IPS-18c (cell line): ENCODE data around the gene RARB.

ENCODE experiments used
- H3K4me3 ChIP-seq: 2 replicates; pipeline ENCODE4 v1.7.0; 2013; ENCODE audit warnings: low read depth, mild to moderate bottlenecking, low read length, moderate library complexity; ENCODE audit not compliant: insufficient read depth
- H3K9me3 ChIP-seq: one replicate; pipeline ENCODE4 v1.6.1; 2013; ENCODE audit warnings: mild to moderate bottlenecking, low read length, moderate library complexity; ENCODE audit not compliant: control insufficient read depth, insufficient read depth

The RARB gene

DNA sequence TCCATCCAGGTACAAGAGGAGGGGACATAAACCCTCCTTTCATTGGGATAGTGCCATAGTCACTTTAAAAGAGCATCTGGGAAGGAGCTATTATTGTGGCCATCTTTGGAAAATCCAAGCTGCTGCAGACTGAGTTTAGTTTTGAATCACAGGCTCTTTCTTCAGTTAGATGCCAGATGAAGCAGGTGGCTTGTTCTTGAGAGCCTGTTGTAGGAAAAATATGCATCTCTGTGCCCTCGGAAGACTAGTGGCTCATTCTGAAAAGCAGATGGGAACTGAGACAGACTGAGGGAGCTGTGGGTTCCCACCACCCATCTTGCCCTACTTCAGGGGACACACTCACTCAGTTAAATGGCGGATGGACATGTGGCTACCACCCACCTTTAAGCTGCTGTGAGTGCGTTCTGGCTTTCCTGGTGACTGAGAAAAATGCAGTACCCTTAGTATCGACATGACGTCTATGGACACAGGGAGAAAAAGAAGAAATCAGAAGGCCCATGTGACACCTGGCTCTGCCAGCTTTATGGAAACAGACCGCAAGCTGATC is 50.2 kb downstream of the RARB start:
- Histone ChIP-seq H3K9me3 (no peaks in the 10 kb centered on the region), H3K4me3 (no peak overlapping the region)

DNA sequence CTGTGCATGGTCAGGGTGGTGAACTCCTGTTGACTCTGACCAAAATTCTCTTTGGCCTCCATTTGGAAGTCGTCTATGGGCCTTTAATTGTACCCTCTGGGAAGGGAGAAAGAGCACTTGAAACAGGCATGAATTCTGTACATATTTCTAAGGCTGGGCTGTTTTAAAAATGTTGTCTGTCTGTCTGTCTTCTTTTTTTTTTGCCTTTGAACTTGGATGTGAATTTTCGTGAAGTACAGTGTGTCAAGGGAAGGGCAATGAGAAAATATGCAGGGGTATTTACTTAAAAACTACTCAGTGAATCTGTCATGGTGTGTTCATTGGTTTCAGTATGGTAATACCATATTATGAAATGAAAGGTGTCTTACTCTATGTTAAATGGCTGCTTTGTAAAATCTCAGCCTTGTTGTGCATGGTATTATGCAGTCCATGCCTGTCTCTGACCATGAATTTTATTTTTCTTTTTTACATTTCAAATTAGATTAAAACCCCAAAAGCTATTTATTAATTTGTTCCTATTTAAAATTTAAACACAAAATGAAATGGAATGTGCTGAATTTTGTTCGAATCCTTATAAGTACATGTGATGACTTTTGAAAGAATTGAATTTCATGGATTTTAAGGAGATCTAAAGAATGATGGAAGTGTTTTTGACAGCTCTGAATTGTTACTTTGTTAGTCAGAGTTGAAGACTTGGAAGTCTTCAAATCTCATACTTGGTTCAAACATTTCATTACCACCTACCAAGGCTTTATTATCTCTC is 51.1 kb downstream of the RARB start:
- Histone ChIP-seq H3K9me3 (no peaks in the 10 kb centered on the region), H3K4me3 (no peak overlapping the region)

DNA sequence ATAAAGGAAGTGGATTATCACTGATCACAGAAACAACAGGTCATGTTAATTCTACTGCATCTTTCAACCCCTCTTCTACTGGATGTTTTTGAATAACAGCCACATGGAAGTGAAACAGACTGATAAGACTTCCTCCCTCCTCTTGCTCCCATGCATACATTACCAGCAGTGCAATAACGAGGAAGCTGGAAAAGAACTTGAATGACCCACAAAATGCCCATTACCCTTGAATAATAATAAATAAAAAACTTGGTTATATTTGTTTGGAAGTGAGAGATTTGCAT is 51.6 kb downstream of the RARB start:
- Histone ChIP-seq H3K9me3 (no peaks in the 10 kb centered on the region), H3K4me3 (no peak overlapping the region)

DNA sequence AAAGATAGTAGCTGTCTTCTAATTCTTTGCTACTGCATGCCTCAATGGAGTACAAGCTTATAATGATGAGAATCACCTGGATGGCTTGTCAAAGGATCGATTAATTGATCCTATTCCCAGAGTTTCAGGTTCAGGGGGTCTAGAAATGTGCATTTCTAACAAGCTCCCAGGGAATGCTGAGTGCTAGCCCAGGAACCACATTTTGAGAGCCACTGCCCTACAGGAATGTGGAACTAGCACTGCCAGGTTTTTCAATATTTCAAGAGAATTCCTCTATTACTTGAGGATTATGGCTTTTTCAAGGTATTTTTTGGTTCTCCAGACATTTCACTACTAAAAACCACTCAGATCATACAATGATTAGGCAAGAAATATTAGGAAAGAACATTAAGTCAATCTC is 52.7 kb downstream of the RARB start:
- Histone ChIP-seq H3K9me3 (no peaks in the 10 kb centered on the region), H3K4me3 (no peak overlapping the region)

DNA sequence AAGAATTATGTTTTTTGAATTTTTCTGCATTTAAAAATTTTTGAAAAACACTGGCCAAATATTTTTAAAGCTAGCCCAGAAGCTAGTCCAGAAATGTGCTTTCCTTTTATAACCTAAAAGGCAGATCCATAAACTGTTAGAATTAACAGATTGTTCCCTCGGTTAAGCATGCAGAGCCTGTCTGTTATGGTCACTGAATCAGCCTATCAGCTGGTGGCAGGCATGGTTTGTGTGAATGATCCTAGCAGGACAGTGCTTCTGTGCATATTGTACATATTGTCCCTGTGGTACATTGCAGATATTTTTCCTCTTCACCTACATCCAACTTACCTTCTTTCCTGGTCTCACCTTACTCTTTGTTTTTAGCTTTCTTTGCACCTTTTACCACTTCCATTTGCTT is 53.3 kb downstream of the RARB start:
- Histone ChIP-seq H3K9me3 (no peaks in the 10 kb centered on the region), H3K4me3 (no peak overlapping the region)

DNA sequence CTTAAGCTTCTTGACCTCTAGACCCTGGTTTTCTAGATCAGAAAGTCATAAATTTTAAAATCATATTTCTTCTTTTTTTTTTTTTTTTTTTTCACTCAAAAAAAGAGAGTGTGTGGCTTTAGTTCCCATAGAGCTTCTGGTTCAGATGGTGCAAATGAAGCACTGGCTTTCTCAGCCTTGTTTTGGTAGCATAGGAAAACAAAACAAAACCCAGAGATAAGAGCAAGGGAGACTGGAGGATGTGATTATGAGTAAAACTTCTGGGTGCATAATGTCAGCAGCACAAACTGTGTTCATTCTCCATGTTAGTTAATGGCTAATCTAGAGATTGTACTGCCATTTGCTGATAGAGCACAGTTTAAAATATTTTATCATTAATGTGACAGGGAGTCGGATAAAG is 55.4 kb downstream of the RARB start:
- Histone ChIP-seq H3K4me3 (no peak overlapping the region), H3K9me3 (no peaks in the 10 kb centered on the region)

DNA sequence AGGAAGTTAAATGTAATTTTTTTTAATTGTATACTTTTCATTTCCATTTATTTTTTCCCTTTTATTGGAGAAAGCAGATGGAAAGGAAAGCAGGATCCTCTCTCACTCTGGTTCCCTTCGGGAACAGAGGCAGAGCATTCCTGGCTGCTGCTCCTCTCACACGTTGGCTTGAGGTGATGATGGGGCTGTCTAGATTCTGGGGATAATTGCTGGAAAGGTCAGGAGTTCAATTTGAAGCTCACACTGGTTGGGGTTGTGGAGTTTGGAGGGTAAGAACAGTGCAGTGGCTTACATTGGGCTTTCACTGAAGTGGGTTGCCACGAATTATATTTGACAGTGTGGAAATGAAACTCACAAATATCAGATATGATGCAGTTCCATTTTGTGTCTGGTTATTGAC is 57.6 kb downstream of the RARB start:
- H3K9me3 ChIP-seq = no peaks in the 10 kb centered on the region
- no peak overlapping the region for H3K4me3 ChIP-seq

DNA sequence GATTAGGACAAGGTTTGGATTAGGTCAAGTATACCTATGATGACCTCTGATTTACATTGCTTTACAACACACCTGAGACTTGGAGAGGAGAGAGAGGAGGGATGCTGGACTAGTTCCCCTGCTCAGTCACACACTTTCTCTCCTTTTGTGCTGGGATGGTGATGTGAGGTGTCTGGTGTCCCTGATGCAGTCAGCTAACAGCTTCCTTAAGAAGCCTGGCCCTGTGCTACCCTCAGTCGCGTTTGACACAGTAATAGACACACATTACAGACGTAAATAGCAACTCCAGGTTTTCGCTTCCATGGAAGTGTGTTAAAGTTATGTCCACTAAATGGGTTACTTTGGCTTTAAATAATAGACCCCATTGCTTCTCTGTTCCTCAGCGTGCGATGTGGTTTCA is 58.9 kb downstream of the RARB start:
- H3K4me3 ChIP-seq = no peak overlapping the region
- H3K9me3 ChIP-seq = no peaks in the 10 kb centered on the region

DNA sequence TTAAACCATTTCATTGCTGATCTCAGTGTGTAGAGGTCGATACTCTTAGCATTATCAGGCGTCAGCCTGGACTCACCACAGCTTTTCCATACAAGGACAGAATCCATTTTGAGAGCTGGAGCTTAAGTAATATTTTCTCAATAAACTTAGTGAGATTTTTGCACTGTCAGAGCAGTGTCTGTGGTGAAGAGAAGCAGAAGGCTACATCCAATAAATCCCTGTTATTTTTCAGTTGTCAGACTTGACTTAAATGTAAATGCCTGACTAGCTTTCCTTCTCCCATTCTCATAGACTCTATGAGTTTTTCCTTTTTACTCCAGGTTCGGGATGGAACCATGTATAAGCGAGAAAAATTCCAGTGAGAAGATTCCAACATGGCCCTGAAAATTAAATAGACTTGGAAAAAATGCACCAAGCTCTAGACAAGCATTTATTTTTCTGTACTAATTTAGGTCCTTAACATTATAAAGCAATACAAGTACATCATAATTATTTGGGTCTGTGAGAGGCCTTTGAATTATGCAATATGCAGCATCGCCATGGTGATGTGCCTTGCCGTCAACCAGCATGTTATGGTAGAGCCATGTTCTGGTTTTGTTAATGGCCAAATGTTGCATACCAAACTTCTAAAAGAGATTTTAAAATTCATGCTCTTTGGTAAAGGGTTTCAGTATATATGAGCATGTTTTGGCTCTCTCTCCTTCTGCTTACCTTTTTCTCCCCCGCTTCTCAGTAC is 62.0 kb downstream of the RARB start:
- H3K4me3 ChIP-seq = no peak overlapping the region
- no peaks in the 10 kb centered on the region for H3K9me3 ChIP-seq

DNA sequence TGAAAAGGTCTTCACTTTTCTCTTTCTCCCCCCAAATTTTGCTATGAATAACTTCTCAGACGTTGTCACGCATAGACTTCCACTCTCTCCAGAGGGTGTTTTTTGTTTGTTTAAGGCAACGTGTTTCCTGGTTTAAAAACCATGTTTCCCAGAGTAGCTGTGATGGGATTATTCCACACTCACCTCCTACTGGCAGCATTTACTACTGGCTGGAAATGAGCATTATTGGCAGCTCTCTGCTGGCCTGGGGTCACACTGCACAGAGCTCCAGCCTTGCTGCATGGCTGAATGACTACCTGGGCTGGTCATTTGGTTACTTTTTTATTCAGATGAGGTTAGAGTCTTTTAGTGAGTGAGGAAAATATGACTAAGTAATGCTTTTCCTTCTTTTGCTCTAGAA is 65.2 kb downstream of the RARB start:
- H3K9me3 ChIP-seq = no peaks in the 10 kb centered on the region
- H3K4me3 ChIP-seq = no peak overlapping the region

DNA sequence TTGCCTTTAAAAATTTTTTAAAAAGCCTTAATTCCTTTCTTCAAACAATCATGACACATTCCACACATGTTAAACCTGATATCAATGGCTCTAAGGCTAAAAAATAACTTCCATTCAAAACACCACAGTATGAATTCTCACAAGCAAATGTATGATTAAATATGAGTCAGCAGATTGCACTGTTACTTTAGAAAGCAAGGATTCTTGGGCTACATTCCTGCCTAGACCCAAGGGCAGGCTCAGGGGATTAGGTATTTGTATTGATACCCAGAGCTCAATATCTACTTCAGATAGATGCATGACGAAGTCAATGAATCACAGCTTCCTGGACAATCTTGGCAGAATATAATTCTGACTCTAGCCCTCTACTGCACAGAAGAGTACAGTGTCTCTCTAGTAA is 65.7 kb downstream of the RARB start:
- no peak overlapping the region for H3K4me3 ChIP-seq
- no peaks in the 10 kb centered on the region for H3K9me3 ChIP-seq

DNA sequence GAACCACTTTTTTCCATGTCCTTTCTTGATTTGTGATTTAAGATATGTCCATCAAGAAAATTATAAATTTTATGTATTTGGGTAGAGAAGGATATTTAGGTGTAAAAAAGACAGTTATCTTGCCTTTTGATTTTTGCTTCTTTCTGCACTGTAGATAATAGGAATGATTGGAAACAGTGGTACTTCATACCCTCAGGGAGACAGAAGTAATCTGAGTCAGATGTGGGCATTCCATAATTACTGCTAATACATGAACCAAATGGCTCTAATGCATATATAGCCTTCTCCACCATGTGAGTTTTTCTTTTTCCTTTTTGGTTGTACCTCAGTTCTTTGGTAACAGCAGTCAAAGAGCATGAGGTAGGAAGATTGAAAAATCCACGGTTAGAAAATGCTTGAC is 67.2 kb downstream of the RARB start:
- Histone ChIP-seq H3K4me3 (no peak overlapping the region), H3K9me3 (no peaks in the 10 kb centered on the region)

DNA sequence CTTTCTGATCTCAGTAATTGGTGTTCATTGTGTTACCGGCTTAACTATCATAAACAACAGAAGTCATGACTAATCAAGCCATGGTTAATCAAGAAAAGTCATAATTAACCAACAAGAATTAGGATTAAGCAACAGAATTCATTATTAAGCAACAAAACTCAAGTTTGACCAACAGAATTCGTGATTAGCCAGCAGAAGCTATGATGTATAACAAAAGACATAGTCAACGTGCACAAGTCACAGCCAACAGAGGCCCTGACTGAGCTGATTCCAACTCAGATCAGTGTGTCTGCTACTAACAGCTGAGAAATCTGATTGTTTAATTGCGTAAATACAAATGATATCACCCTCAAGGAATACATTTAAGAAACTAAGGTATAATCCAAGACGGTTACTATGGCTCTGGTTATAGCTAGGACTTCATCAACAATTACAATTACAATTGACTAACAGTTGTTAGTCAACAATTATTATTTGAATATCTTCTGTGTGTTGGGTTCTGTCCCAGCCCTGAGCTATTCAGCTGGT is 67.7 kb downstream of the RARB start:
- H3K4me3 ChIP-seq = no peak overlapping the region
- no peaks in the 10 kb centered on the region for H3K9me3 ChIP-seq

DNA sequence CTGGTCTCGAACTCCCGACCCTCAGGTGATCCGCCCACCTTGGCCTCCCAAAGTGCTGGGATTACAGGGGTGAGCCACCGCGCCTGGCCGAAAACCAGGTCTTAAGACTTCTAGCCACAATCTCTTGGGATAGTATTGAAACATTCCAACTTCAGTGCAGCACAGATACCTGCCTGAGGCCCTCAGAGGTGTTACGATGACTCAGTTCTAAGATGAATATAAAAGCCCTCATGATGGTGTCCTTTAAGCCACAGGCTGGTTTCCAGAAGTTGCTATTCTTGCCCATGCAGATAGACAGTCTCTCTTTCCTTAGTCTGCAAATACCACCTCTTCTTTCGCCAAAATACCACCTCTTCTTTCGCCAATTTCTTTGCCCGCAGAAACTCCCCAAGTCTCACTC is 69.0 kb downstream of the RARB start:
- Histone ChIP-seq H3K9me3 (no peaks in the 10 kb centered on the region), H3K4me3 (no peak overlapping the region)

DNA sequence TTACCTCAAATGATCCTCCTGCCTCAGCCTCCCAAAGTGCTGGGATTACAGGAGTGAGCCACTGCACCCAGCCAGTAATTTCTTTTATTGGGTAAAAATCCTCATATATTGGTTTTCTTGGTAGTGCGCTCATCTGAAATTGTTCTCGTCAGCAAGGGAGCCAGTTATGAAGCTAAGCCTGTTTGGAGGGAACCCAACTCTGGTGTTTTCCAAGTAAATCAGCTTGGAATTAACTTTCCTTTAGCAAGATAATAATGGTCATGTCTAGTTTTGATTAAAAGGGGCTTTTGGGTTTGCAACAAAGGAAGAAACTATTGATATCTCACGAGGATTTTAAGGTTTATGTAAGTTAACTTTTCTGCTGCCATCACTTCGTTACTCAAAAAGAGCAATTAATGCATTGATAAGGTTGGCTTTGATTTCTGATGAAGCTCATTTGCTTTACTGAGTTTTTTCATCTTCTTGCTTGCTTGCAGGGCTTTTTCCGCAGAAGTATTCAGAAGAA is 72.7 kb downstream of the RARB start:
- Histone ChIP-seq H3K9me3 (no peaks in the 10 kb centered on the region), H3K4me3 (no peak overlapping the region)

DNA sequence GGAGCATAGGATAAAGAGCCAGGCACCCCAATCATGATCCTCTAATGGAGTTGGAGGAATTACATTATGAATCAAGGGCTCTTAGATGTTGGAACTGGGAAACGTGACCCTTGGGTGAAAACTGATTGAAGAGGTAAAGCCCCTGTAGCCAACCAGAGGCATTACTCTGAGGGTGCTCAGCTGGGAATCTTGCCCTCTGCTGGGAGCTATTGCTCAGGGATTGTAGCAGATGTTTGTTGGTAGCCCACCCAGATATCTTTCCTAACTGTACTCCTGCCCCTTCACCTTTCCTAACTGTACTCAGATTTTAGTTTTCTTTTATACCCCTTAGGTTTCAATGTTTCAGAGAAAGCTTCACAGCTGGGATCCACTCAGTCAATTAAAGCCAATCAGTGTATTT is 74.2 kb downstream of the RARB start:
- Histone ChIP-seq H3K9me3 (peaks cover 4% of the 10 kb centered on the region), H3K4me3 (no peak overlapping the region)

DNA sequence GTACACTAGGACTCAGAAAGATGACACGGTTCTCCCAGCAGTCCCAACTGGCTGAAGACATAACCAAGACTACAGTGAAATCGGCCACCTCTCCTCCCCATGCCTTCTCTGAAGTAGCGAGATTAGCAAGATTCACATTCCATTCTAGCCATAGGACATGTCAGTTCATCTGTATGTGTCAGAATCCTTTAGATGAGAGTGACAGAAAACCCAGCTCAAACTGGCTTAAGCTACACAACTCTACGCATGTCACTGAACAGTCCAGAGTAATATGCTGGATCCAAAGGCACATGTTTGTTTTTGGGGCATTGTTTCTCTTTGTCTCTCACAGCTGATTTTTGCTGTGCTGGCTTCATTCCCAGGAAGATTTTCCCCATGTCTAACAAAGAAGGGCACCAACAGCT is 75.8 kb downstream of the RARB start:
- peaks cover 4% of the 10 kb centered on the region for H3K9me3 ChIP-seq
- H3K4me3 ChIP-seq = no peak overlapping the region

DNA sequence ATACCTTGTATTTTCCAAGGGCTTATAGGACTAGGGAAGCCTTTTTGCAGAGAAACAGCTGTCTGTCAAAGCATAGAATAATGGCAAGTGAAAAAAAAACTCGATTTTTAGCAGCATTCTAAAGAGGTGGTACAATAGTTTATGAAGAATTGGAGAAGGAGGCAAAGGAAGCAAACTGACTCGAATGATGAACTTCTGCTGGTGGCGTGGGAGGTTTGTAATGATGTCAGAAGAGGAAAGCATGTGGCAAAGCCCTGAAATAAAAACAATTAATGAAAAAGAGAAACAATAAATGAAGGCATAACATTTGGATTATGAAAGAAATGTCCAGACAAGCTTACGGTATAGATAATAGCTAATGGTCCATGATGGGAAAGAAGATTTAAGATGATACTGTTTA is 77.5 kb downstream of the RARB start:
- H3K4me3 ChIP-seq = no peak overlapping the region
- peaks cover 4% of the 10 kb centered on the region for H3K9me3 ChIP-seq
